Large intestine (tissue), 3 donors: ENCODE measurements around the gene EMILIN3. TPM values are rescaled to one million over a fixed set of nuclear protein-coding genes. Genes with fewer than 3 reads are reported as not detected.

Source experiments
- DNase-seq, 2 donors: peaks; one replicate each; pipeline versions ENCODE4 v3.0.0 to v3.0.0-alpha.2; 2013
- H3K27ac ChIP-seq: one replicate; pipeline ENCODE4 v1.5.1; 2013; ENCODE audit warnings: low read length
- H3K27me3 ChIP-seq: 2 replicates; pipeline ENCODE4 v1.6.1; 2013; ENCODE audit warnings: low read length; ENCODE audit not compliant: control insufficient read depth, insufficient read depth
- H3K36me3 ChIP-seq: 2 replicates; pipeline ENCODE4 v1.6.1; 2013; ENCODE audit warnings: low read length; ENCODE audit not compliant: control insufficient read depth, insufficient read depth
- H3K4me1 ChIP-seq: one replicate; pipeline ENCODE4 v1.6.1; 2013; ENCODE audit warnings: low read length; ENCODE audit not compliant: control insufficient read depth, insufficient read depth
- H3K4me3 ChIP-seq: one replicate; pipeline ENCODE4 v1.5.1; 2013; ENCODE audit warnings: low read length
- H3K9me3 ChIP-seq: one replicate; pipeline ENCODE4 v1.6.1; 2013; ENCODE audit warnings: mild to moderate bottlenecking, low read depth, low read length, moderate library complexity; ENCODE audit not compliant: control insufficient read depth
- WGBS: methylation state at CpG from one replicate; pipeline ENCODE4 v1.1.5; 2013; ENCODE audit warnings: low lambda C conversion rate; ENCODE audit not compliant: insufficient coverage; 5-methylcytosine and 5-hydroxymethylcytosine counted together
- polyA plus RNA-seq: library from polyadenylated mRNA; unstranded; fragments of 120-200 nt; gene quantifications from one replicate; pipeline ENCODE4 v1.2.1, GENCODE V29; 2013

Gene EMILIN3
- polyA plus RNA-seq, 1 donor: 4.0 TPM

GRCh38 chr20:41392295-41392694 lies 25.7 kb upstream of the EMILIN3 start:
- H3K27ac ChIP-seq: no peak overlapping the region
- WGBS: no CpG with 5 or more reads among the region's 1 CpG
- no peak overlapping the region for H3K4me3 ChIP-seq
- no peak for DNase-seq
- H3K36me3 ChIP-seq: no peaks in the 10 kb centered on the region
- H3K4me1 ChIP-seq: no peaks in the 10 kb centered on the region
- no peaks in the 10 kb centered on the region for H3K9me3 ChIP-seq
- H3K27me3 ChIP-seq: peaks cover 2% of the 10 kb centered on the region

- H3K4me3 ChIP-seq: no peak overlapping the region
- H3K27me3 ChIP-seq: peaks cover 2% of the 10 kb centered on the region
- no peak for DNase-seq
- no peaks in the 10 kb centered on the region for H3K4me1 ChIP-seq
- no peak overlapping the region for H3K27ac ChIP-seq
- no peaks in the 10 kb centered on the region for H3K36me3 ChIP-seq
- no peaks in the 10 kb centered on the region for H3K9me3 ChIP-seq
- no CpG with 5 or more reads among the region's 10 CpGs for WGBS
These were observed 25.0 kb upstream of the EMILIN3 start for GRCh38 chr20:41391587-41392001.

GRCh38 chr20:41390889-41391288 lies 24.3 kb upstream of the EMILIN3 start:
- WGBS: 96% methylated on average over 3 of the region's 3 CpGs
- Histone ChIP-seq H3K36me3 (no peaks in the 10 kb centered on the region), H3K4me3 (no peak overlapping the region), H3K9me3 (no peaks in the 10 kb centered on the region), H3K27me3 (no peaks in the 10 kb centered on the region), H3K27ac (no peak overlapping the region), H3K4me1 (no peaks in the 10 kb centered on the region)
- no peak for DNase-seq

GRCh38 chr20:41387444-41387851 lies 20.8 kb upstream of the EMILIN3 start:
- WGBS: no CpG with 5 or more reads among the region's 9 CpGs
- H3K9me3 ChIP-seq: no peaks in the 10 kb centered on the region
- H3K4me1 ChIP-seq: no peaks in the 10 kb centered on the region
- no peak overlapping the region for H3K4me3 ChIP-seq
- no peaks in the 10 kb centered on the region for H3K27me3 ChIP-seq
- DNase-seq: no peak
- H3K27ac ChIP-seq: no peak overlapping the region
- no peaks in the 10 kb centered on the region for H3K36me3 ChIP-seq

GRCh38 chr20:41386502-41387427 lies 20.1 kb upstream of the EMILIN3 start:
- Histone ChIP-seq H3K27me3 (no peaks in the 10 kb centered on the region), H3K36me3 (no peaks in the 10 kb centered on the region), H3K27ac (no peak overlapping the region), H3K4me3 (no peak overlapping the region), H3K9me3 (no peaks in the 10 kb centered on the region), H3K4me1 (no peaks in the 10 kb centered on the region)
- no CpG with 5 or more reads among the region's 14 CpGs for WGBS
- no peak for DNase-seq

- H3K27me3 ChIP-seq: no peaks in the 10 kb centered on the region
- no CpG with 5 or more reads among the region's 7 CpGs for WGBS
These were observed 16.2 kb upstream of the EMILIN3 start for GRCh38 chr20:41382791-41383305.

GRCh38 chr20:41380551-41381193 lies 14.1 kb upstream of the EMILIN3 start:
- Histone ChIP-seq H3K4me1 (no peaks in the 10 kb centered on the region), H3K36me3 (no peaks in the 10 kb centered on the region), H3K4me3 (no peak overlapping the region), H3K27me3 (peaks cover 5% of the 10 kb centered on the region), H3K9me3 (no peaks in the 10 kb centered on the region), H3K27ac (no peak overlapping the region)
- no peak for DNase-seq
- no CpG with 5 or more reads among the region's 12 CpGs for WGBS

More at GRCh38 chr20:41382791-41383305, 16.2 kb upstream of the EMILIN3 start:
- H3K9me3 ChIP-seq: no peaks in the 10 kb centered on the region
- no peaks in the 10 kb centered on the region for H3K4me1 ChIP-seq
- no peaks in the 10 kb centered on the region for H3K36me3 ChIP-seq
- no peak overlapping the region for H3K4me3 ChIP-seq
- DNase-seq: no peak
- no peak overlapping the region for H3K27ac ChIP-seq

- no peak for DNase-seq
- peaks cover 5% of the 10 kb centered on the region for H3K27me3 ChIP-seq
- 92% methylated on average over 2 of the region's 2 CpGs for WGBS
- no peak overlapping the region for H3K4me3 ChIP-seq
- no peak overlapping the region for H3K27ac ChIP-seq
- no peaks in the 10 kb centered on the region for H3K4me1 ChIP-seq
- no peaks in the 10 kb centered on the region for H3K9me3 ChIP-seq
- H3K36me3 ChIP-seq: no peaks in the 10 kb centered on the region
These were observed 12.9 kb upstream of the EMILIN3 start for GRCh38 chr20:41379551-41379950.

GRCh38 chr20:41377275-41377674 lies 10.7 kb upstream of the EMILIN3 start:
- Histone ChIP-seq H3K36me3 (no peaks in the 10 kb centered on the region), H3K4me1 (no peaks in the 10 kb centered on the region), H3K9me3 (no peaks in the 10 kb centered on the region), H3K4me3 (no peak overlapping the region), H3K27ac (no peak overlapping the region), H3K27me3 (peaks cover 5% of the 10 kb centered on the region)
- no CpG with 5 or more reads among the region's 6 CpGs for WGBS
- no peak for DNase-seq

- H3K4me3 ChIP-seq: no peak overlapping the region
- whole genome bisulfite sequencing: 100% methylated on average over 2 of the region's 5 CpGs
These were observed 9.7 kb upstream of the EMILIN3 start for GRCh38 chr20:41376349-41376748.

More at GRCh38 chr20:41376349-41376748, 9.7 kb upstream of the EMILIN3 start:
- no peak overlapping the region for H3K27ac ChIP-seq
- no peaks in the 10 kb centered on the region for H3K4me1 ChIP-seq
- DNase-seq: no peak
- no peaks in the 10 kb centered on the region for H3K36me3 ChIP-seq
- peaks cover 5% of the 10 kb centered on the region for H3K27me3 ChIP-seq
- peaks cover 3% of the 10 kb centered on the region for H3K9me3 ChIP-seq
